GM10847 (cell line): Measurements from ENCODE around the gene TSPAN9.

Experiments
- POLR2A ChIP-seq: IDR thresholded peaks from 2 replicates; pipeline ENCODE4 v1.6.1; 2011; ENCODE audit not compliant: insufficient read length; ENCODE audit errors: extremely low read depth

TSPAN9 gene

GRCh38 chr12:3310271-3311026, 233.3 kb downstream of the TSPAN9 start:
- TF ChIP-seq POLR2A: no peak

GRCh38 chr12:3311027-3311402, 233.8 kb downstream of the TSPAN9 start:
- no peak for TF ChIP-seq POLR2A

GRCh38 chr12:3311491-3312103, 234.4 kb downstream of the TSPAN9 start:
- no peak for TF ChIP-seq POLR2A

- TF ChIP-seq POLR2A: no peak
Observed at GRCh38 chr12:3313066-3313465, 235.9 kb downstream of the TSPAN9 start.

- TF ChIP-seq POLR2A: no peak
Observed at GRCh38 chr12:3313675-3314663, 236.8 kb downstream of the TSPAN9 start.

- no peak for TF ChIP-seq POLR2A
Observed at GRCh38 chr12:3315201-3315661, 238.1 kb downstream of the TSPAN9 start.

GRCh38 chr12:3316776-3317480, 239.7 kb downstream of the TSPAN9 start:
- no peak for TF ChIP-seq POLR2A

- TF ChIP-seq POLR2A: no peak
Observed at GRCh38 chr12:3317481-3317815, 240.3 kb downstream of the TSPAN9 start.

GRCh38 chr12:3317841-3318501, 240.8 kb downstream of the TSPAN9 start:
- TF ChIP-seq POLR2A: no peak

GRCh38 chr12:3319723-3320492, 242.7 kb downstream of the TSPAN9 start:
- no peak for TF ChIP-seq POLR2A

- no peak for TF ChIP-seq POLR2A
Observed at GRCh38 chr12:3320881-3321509, 243.8 kb downstream of the TSPAN9 start.

GRCh38 chr12:3321881-3322280, 244.7 kb downstream of the TSPAN9 start:
- no peak for TF ChIP-seq POLR2A

GRCh38 chr12:3323002-3323685, 246.0 kb downstream of the TSPAN9 start:
- TF ChIP-seq POLR2A: no peak
